Measurements from ENCODE around the gene SCPEP1.

The SCPEP1 gene

GRCh38 chr17:57010487-57010886 is 32.6 kb downstream of the SCPEP1 start:
- no peak overlapping the region for H3K4me3 ChIP-seq (ENCODE audit: low read depth, low read length)

GRCh38 chr17:57011491-57012015 is 33.6 kb downstream of the SCPEP1 start:
- no peak for TF ChIP-seq CTCF (IDR thresholded peaks at IDR 0.05; ENCODE audit: low read depth, low read length)
- no peak overlapping the region for H3K4me3 ChIP-seq (ENCODE audit: low read depth, low read length)
- no peak for DNase-seq (ENCODE audit: low read depth, low spot score)
- in situ Hi-C loops (cut with HindIII; ENCODE audit: low sequenced_read_pairs) = no loop called here

More at GRCh38 chr17:57010487-57010886, 32.6 kb downstream of the SCPEP1 start:
- no peak for DNase-seq (ENCODE audit: low read depth, low spot score)
- TF ChIP-seq CTCF (IDR thresholded peaks at IDR 0.05; ENCODE audit: low read depth, low read length) = no peak
- in situ Hi-C loops (cut with HindIII; ENCODE audit: low sequenced_read_pairs) = no loop called here

- no peak for DNase-seq (ENCODE audit: low read depth, low spot score)
- no peak overlapping the region for H3K4me3 ChIP-seq (ENCODE audit: low read depth, low read length)
- TF ChIP-seq CTCF (IDR thresholded peaks at IDR 0.05; ENCODE audit: low read depth, low read length) = no peak
- in situ Hi-C loops (cut with HindIII; ENCODE audit: low sequenced_read_pairs) = no loop called here
Measured at GRCh38 chr17:57016071-57016763, 38.3 kb downstream of the SCPEP1 start.

GRCh38 chr17:57016764-57017116 is 38.8 kb downstream of the SCPEP1 start:
- no peak for TF ChIP-seq CTCF (IDR thresholded peaks at IDR 0.05; ENCODE audit: low read depth, low read length)
- in situ Hi-C loops (cut with HindIII; ENCODE audit: low sequenced_read_pairs) = no loop called here
- peak; percentile 95 for DNase-seq (ENCODE audit: low read depth, low spot score)

GRCh38 chr17:57017625-57018024 is 39.7 kb downstream of the SCPEP1 start:
- in situ Hi-C loops (cut with HindIII; ENCODE audit: low sequenced_read_pairs) = no loop called here
- no peak for TF ChIP-seq CTCF (IDR thresholded peaks at IDR 0.05; ENCODE audit: low read depth, low read length)

More at GRCh38 chr17:57016764-57017116, 38.8 kb downstream of the SCPEP1 start:
- no peak overlapping the region for H3K4me3 ChIP-seq (ENCODE audit: low read depth, low read length)

GRCh38 chr17:57020208-57020607 is 42.3 kb downstream of the SCPEP1 start:
- in situ Hi-C loops (cut with HindIII; ENCODE audit: low sequenced_read_pairs) = no loop called here
- TF ChIP-seq CTCF (IDR thresholded peaks at IDR 0.05; ENCODE audit: low read depth, low read length) = no peak
- no peak overlapping the region for H3K4me3 ChIP-seq (ENCODE audit: low read depth, low read length)
- DNase-seq (ENCODE audit: low read depth, low spot score) = no peak

More at GRCh38 chr17:57017625-57018024, 39.7 kb downstream of the SCPEP1 start:
- no peak overlapping the region for H3K4me3 ChIP-seq (ENCODE audit: low read depth, low read length)
- no peak for DNase-seq (ENCODE audit: low read depth, low spot score)

All from astrocyte of the spinal cord (primary cell).